Measurements from ENCODE around the gene EPHA1. TPM values are rescaled to one million over a fixed set of nuclear protein-coding genes. Genes with fewer than 3 reads are reported as not detected.

Gene EPHA1
- polyA plus RNA-seq, 3 donors = 0.89 to 4.9 TPM; not detected in 1

Other genes with a start within 250 kb of the EPHA1 start
- gene TAS2R39, start 225.4 kb downstream of the EPHA1 start, polyA plus RNA-seq = not detected
- not detected for gene TAS2R40, start 186.8 kb downstream of the EPHA1 start, polyA plus RNA-seq
- 100 to 1,000 TPM in 2 of 3 donors, 10 to 100 TPM in 1; 89.9 to 213 (median 147) TPM for gene GSTK1, start 145.4 kb downstream of the EPHA1 start, polyA plus RNA-seq
- gene TMEM139, start 123.9 kb downstream of the EPHA1 start, polyA plus RNA-seq = 1 to 10 TPM in 2 of 3 donors, under 1 TPM in 1; 0.56 to 9.8 (median 1.7) TPM
- 1 to 10 TPM; 4.2 to 6.1 (median 5.4) TPM for gene CASP2, start 120.5 kb downstream of the EPHA1 start, polyA plus RNA-seq
- under 1 TPM in 1 of 3 donors, not detected in 2; 0.07 TPM for gene CLCN1, start 92.7 kb downstream of the EPHA1 start, polyA plus RNA-seq
- gene FAM131B, start 46.1 kb downstream of the EPHA1 start, polyA plus RNA-seq = 1 to 10 TPM in 1 of 3 donors, under 1 TPM in 2; 0.09 to 1.2 (median 0.37) TPM
- 100 to 1,000 TPM in 2 of 3 donors, 10 to 100 TPM in 1; 40.6 to 234 (median 200) TPM for gene ZYX, start 27.5 kb downstream of the EPHA1 start, polyA plus RNA-seq
- gene TAS2R60, start 34.6 kb upstream of the EPHA1 start, polyA plus RNA-seq = not detected
- gene TAS2R41, start 69.0 kb upstream of the EPHA1 start, polyA plus RNA-seq = not detected
- gene CTAGE15, start 162.9 kb upstream of the EPHA1 start, polyA plus RNA-seq = under 1 TPM in 2 of 3 donors, not detected in 1; 0.03 to 0.17 TPM
- gene TCAF2, start 212.1 kb upstream of the EPHA1 start, polyA plus RNA-seq = 1 to 10 TPM in 2 of 3 donors, under 1 TPM in 1; 0.94 to 1.2 (median 1.0) TPM

Data from adipose tissue (tissue), 3 donors.